Glomerular visceral epithelial cell (primary cell): ENCODE results near the gene SFXN4.
"Not testable (repeated sequence)": the region's sequence is repeated elsewhere in the genome, so short reads cannot be mapped to it uniquely, and the experiment has no call there.

ENCODE experiments used
- DNase-seq: peaks from one replicate; pipeline ENCODE4 v3.0.0-alpha.2; 2016; ENCODE audit errors: extremely low spot score

The SFXN4 gene

DNA sequence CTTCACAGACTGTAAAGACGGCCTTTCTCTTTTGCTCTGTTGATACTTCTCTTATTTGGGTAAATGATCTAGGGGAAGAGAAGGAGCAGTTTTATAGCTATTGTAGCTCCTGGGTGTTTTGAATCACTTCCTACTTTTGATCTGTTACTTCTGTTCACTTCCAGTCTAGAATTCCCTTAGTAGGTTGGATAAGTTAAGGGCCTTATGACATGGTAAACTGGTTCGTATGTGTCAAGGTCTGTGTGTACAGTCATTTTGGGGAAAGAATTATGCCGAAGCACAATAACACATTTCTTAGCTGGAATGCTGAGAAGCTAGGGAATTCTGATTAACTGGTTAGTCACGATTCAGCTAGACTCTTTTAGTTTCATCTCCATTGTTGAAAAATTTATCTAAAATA is 53.5 kb downstream of the SFXN4 start:
- DNase-seq, result no peak

DNA sequence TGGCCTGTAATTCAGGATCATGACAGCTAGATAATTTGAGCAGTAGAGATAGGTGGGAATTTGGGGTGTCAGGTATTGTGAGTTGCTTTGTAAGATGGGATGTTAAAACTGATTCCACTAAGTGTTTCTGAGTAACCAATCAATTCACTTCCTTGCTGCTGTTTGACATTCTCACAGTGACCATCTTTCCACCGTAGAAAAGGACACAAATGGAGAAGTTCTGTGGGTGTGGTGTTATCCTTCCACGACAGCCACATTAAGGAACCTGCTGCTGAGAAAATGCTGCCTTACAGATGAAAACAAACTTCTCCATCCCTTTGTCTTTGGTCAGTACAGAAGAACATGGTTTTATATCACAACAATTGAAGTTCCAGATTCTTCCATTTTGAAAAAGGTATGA is 57.7 kb downstream of the SFXN4 start:
- not testable (repeated sequence) for DNase-seq

DNA sequence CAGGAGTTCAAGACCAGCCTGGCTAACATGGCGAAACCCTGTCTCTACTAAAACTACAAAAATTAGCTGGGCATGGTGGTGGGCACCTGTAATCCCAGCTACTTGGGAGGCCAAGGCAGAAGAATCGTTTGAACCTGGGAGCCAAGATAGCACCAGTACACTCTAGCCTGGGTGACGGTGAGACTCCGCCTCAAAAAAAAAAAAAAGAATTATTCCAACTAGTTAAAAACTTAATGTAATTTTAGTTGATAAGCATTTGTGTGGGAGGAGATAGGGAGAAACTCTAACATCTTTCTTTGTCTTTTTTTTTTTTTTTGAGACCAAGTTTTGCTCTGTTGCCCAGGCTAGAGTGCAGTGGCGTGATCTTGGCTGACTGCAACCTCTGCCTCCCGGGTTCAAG is 58.4 kb downstream of the SFXN4 start:
- DNase-seq, result not testable (repeated sequence)

DNA sequence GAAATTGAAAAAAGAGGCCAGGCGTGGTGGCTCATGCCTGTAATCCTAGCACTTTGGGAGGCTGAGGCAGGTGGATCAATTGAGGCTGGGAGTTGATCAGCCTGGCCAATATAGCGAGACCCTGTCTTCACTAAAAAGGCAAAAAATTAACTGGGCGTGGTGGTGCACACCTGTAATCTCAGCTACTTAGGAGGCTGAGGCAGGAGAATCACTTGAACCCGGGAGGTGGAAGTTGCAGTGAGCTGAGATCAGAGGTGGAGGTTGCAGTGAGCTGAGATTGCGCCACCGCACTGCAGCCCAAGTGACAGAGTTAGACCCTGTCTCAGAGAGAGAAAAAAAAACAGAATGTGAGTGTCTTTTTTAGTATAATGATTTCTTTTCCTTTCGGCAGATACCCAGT is 59.6 kb downstream of the SFXN4 start:
- not testable (repeated sequence) for DNase-seq

DNA sequence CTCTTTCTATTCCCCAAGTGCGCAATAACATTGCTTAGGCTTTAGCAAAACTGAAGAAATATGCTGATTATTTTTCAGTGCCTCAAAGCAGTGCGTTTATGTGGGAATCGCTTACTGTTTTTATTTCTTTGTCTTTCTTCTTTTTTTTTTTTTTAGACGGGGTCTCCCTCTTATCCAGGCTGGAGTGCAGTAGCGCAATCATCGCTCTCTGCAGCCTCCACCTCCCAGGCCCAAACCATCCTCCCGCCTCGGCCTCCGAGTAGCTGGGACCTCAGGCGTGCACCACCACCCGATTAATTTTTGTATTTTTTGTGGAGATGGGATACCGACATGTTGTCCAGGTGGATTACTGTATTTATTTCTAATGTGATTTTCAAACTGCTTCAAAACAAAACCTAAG is 60.4 kb downstream of the SFXN4 start:
- DNase-seq, result no peak

DNA sequence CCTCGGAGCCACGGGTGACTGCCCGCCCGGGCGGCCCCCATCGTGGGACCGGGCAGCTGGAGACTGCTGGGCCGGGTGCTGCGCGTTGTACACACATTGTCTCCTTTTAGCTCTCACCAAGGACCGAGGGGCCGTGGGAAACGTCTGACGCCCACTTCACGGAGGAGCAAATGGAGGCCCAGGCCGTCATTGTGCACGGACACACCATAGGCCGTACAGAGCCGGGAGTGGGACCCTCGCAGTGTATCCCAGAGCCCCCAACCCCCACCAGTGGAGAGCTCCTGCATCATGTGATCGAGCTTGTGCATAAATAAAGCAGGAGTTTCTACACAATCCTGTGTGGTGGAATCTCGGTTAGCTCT is 60.9 kb downstream of the SFXN4 start:
- no peak for DNase-seq

DNA sequence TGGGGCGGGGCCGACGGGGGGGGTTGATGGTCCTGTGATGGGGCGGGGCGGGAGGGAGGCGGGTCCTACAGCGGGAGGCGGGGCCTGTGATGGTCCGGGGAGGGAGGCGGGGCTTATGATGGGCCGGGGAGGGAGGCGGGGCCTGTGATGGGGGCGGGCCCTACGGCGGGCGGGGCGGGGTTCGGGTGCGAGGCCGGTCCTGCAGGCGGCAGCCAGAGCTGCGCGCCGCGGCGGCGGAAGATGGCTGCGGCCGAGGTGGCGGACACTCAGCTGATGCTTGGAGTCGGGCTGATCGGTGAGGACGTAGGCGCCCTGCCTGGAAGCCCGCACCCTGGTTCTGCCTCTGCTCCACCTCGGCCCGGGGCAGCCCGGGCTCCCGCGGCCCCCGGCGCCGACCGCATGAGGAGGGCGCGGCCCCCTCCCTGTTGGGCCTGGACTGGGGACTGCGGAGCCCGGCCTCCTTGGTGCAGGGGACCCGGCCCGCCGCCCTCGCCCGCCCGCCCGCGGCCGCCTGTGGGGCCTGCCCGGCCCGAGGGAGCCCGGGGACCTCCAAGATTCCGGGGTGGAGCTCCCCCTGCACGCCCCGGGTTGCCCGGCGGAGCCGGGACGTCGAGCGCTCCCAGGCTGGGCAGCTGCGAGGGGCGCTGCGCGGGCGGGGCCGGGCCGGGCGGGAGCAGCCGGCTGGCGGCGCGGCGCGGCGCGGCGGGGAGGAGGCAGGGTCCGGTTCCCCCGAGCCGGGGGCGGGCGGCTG is 61.4 kb downstream of the SFXN4 start, which contains the start of gene DENND10:
Gene DENND10, plus strand, starts transcription at position 211 of the 751 bp plus-strand sequence. Its CDS starts 30 bp downstream, at position 241.
- peak; percentile 86 for DNase-seq

DNA sequence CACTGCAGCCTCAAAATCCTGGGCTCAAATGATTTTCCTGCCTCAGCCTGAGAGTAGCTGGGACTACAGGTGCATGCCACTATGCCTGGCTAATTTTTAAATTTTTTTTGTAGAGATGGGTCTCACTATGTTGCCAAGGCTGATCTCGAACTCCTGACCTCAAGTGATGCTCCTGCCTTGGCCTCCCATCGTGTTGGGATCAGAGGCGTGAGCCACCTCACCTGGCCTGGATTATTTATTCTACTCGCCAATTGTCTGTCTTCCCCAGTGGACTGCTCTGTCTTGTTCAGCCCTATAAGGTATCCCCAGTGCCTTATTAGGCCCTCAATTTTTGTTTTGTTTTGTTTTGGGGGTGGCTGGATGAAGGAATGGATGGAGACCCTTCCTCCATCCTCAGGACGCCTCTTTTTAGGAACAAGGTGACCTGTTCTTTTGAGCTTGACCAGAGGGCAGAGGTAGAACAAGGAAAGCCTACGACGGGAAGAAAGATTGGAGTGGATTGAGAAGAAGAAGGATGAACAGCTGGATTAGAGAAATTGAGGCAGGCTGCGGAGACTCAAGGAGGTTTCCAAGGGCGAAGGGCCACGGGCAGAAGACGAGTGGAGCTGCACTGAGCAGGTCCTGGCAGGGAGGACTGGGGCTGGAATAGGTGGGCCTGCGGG is 62.1 kb downstream of the SFXN4 start:
- DNase-seq, result no peak

DNA sequence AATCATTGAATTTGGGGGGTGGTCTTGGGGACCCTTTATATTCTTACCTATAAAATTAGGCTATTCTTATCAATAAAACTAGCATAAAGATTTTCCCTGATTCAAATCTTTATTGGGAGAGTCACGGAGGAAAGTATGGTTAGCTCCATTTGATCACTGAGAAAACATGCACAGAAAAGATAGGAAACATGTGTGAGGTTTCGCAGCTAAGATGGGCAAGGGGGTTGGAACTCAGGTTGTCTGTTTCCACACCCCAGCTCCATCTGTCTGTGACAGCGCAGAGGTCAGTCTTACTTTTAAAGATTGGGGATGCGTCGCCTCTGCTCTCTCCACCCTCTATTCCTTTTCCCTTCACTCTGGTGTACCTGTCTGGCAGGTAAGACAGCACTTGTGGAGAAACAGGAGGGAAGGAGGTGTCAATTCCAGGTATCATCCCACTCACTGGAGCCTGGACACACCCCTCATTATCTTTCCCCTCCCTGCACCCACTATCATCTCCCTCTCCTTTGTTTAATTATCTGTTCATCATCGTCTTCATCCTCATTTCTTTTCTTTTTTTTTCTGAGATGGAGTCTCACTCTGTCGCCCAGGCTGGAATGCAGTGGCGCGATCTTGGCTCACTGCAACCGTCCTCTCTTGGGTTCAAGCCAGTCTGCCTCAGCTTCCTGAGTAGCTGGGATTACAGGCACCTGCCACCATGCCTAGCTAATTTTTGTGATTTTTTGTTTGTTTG is 64.0 kb downstream of the SFXN4 start:
- DNase-seq, result no peak

DNA sequence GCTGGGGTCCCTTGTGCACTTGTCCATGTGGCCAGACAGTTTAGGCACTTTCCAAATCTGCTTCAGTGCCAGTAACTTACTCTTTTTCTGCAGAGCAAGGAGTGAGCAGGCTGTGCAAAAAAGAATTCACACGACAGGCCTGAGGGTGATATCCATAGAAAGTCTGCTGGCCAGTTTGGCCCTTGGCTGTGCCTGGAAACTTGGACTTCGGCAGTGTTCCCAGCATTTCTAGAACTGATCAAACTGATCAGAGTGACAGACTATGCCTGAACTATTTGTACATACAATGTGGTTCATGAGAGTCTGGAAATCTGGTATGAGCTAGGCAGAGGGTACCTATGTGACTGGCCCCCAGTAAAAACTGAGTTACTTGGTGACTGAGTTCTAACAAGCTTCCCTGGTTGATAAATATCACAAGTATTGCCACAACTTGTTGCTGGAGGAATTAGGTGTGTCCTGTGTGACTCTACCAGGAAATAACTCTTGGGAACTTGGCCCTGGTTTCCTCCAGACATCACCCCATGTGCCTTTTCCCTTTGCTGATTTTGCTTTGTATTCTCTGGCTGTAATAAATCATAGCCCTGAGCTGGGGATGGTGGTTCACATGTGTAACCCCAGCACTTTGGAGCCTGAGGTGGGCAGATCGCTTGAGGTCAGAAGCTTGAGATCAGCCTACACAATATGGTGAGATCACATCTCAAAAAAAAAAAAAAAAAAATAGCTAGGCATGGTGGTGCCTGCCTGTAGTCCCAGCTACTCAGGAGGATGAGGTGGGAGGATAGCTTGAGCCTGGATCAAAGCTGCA is 64.9 kb downstream of the SFXN4 start:
- DNase-seq, result no peak

DNA sequence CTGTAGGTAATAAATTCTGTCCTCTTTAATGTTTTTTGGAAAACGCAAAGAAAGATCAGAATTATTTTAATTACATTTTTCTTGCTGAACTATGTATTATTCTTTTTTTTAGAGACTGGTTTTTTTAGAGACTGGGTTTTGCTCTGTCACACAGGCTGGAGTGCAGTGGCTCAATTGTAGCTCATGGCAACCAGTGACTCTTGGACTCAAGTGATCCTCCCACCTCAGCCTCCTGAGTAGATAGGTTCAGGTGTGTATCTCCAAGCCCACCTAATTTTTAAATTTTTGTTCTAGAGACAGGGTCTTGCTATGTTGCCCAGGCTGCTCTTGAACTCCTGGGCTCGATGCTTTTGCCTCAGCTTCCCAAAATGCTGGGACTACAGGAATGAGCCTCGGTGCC is 66.9 kb downstream of the SFXN4 start:
- DNase-seq, result no peak

DNA sequence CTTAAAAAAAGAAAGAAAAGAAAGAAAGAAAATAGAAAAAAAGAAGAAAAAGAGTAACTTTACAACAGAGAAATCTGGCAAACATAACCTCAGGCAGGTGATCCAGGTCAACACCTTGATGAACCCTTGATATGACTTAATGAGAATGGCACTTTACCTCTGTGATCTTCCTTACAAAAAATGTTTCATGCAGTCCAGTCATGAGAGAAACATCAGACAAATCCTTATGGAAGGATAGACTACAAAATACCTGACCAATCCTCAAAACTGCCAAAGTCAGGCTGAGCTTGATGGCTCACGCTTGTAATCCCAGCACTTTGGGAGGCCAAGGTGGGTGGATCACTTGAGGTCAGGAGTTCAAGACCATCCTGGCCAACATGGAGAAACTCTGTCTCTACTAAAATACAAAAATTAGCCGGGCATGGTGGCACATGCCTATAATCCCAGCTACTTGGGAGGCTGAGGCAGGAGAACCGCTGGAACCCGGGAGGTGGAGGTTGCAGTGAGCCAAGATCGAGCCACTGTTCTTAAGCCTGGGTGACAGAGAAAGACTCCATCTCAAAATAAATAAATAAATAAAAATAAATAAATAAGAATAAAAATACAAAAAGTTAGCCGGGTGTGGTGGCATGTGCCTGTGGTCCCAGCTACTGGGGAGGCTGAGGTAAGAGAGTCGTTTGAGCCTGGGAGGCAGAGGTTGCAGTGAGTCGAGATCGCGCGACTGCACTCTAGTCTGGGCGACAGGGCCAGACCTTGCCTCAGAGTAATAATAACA is 68.7 kb downstream of the SFXN4 start:
- DNase-seq, result not testable (repeated sequence)

DNA sequence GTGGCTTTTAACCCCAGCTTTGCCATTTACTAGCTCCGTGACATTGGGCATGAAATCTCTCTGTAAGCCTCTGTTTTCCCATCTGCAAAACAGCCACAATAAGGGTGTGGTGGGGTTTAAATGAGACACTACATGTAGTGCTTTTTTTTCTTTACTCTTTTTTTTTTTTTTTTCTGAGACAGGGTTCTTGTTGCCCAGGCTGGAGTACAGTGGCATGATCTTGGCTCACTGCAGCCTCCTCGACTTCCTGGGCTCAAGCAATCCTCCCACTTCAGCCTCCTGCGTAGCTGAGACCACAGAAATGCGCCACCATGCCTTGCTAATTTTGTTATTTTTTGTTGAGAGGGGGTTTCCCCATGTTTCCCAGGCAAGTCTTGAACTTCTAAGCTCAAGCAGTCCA is 69.9 kb downstream of the SFXN4 start:
- no peak for DNase-seq

DNA sequence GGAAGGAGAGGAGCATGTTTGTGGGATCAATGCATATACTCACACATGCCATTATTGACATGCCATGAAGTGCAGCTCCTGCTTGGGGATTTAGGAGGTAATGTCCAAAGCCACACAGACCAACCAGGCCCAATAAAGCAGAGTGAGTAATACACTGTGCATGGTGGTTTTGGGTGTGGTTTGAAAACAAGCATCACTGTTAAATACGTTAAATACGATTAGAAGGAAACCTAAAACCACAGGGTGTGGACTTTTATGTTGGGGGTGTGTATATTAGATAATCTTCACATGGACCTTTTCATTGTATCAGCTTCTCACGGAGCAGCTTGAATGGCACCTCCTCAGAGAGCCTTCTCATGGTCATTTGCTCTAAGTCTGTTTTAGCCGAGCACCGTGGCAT is 74.5 kb downstream of the SFXN4 start:
- DNase-seq, result peak; percentile 54
